K562 (cell line): ENCODE data around the gene UNC119B. TPM values are rescaled to one million over a fixed set of nuclear protein-coding genes. Genes with fewer than 3 reads are reported as not detected.

Experiments used
- CTBP1 ChIP-seq: fragments of 450-650 bp; IDR thresholded peaks from 2 replicates; pipeline ENCODE4 v1.6.1; 2016; ENCODE audit warnings: borderline replicate concordance
- CUX1 ChIP-seq: fragments of 200-800 bp; sonication (Bioruptor generic); IDR thresholded peaks from 2 replicates; pipeline ENCODE4 v1.6.1; 2016; ENCODE audit warnings: missing genetic modification characterization, missing compliant biosample characterization
- ETV1 ChIP-seq: fragments of 450-650 bp; conservative IDR thresholded peaks from 2 replicates; pipeline ENCODE4 v1.6.1; 2016; ENCODE audit warnings: missing genetic modification characterization, control low read depth, low read depth, missing compliant biosample characterization
- KHSRP ChIP-seq: fragments of 450-650 bp; IDR thresholded peaks from 2 replicates; pipeline ENCODE4 v1.6.1; 2017
- KLF1 ChIP-seq: fragments of 450-650 bp; IDR thresholded peaks from 2 replicates; pipeline ENCODE4 v1.6.1; 2016; ENCODE audit warnings: missing genetic modification characterization, missing compliant biosample characterization
- MECOM ChIP-seq: fragments of 250-450 bp; sonication (Bioruptor Pico); IDR thresholded peaks from 2 replicates; pipeline ENCODE4 v1.8.0; 2022; ENCODE audit warnings: inconsistent platforms
- NONO ChIP-seq, 2 experiments: fragments of 200-400 bp in 1 of 2; fragments of 450-650 bp in 1 of 2; formaldehyde crosslinking in 1 of 2; IDR thresholded peaks; 2 replicates each; pipeline ENCODE4 v1.6.1; 2017; ENCODE audit warnings: low read depth in 2 of 2, mild to moderate bottlenecking in 2 of 2, moderate library complexity in 2 of 2, low read length in 1 of 2
- PHTF2 ChIP-seq: fragments of 250-450 bp; sonication (Bioruptor Pico); IDR thresholded peaks from 2 replicates; pipeline ENCODE4 v1.5.0; 2021; ENCODE audit warnings: mild to moderate bottlenecking
- POLR3A ChIP-seq: IDR thresholded peaks from 2 replicates; pipeline ENCODE4 v1.6.1; 2011; ENCODE audit warnings: borderline replicate concordance, mild to moderate bottlenecking, moderate library complexity; ENCODE audit not compliant: insufficient read length, insufficient read depth; ENCODE audit errors: extremely low read depth
- RAD51 ChIP-seq: fragments of 450-650 bp; IDR thresholded peaks from 2 replicates; pipeline ENCODE4 v1.7.1; 2016; ENCODE audit warnings: low read depth, mild to moderate bottlenecking, borderline replicate concordance
- RBM17 ChIP-seq: fragments of 200-400 bp; formaldehyde crosslinking; IDR thresholded peaks from 2 replicates; pipeline ENCODE4 v1.6.1; 2017; ENCODE audit warnings: low read depth, mild to moderate bottlenecking, low read length, borderline replicate concordance
- SIRT6 ChIP-seq: IDR thresholded peaks from one replicate; pipeline ENCODE4 v1.6.1; 2012; ENCODE audit warnings: low read depth, mild to moderate bottlenecking, control low read depth, inconsistent platforms, low read length, moderate library complexity
- SP1 ChIP-seq: sonication (generic); formaldehyde crosslinking; IDR thresholded peaks from 2 replicates; pipeline ENCODE4 v1.8.1; 2022; ENCODE audit warnings: mild to moderate bottlenecking, missing genetic modification reagents
- TCF15 ChIP-seq: fragments of 250-450 bp; sonication (Bioruptor Pico); IDR thresholded peaks from 2 replicates; pipeline ENCODE4 v1.8.0; 2022; ENCODE audit warnings: moderate library complexity, mild to moderate bottlenecking, inconsistent platforms
- TGIF2 ChIP-seq: sonication (generic); formaldehyde crosslinking; IDR thresholded peaks from 2 replicates; pipeline ENCODE4 v1.8.1; 2022; ENCODE audit warnings: mild to moderate bottlenecking, missing genetic modification reagents, moderate library complexity
- THRAP3 ChIP-seq: fragments of 450-650 bp; IDR thresholded peaks from 2 replicates; pipeline ENCODE4 v1.6.1; 2016; ENCODE audit warnings: mild to moderate bottlenecking, inconsistent platforms, borderline replicate concordance
- ZBTB33 ChIP-seq: sonication (generic); formaldehyde crosslinking; IDR thresholded peaks from 2 replicates; pipeline ENCODE4 v1.8.1; 2023; ENCODE audit warnings: mild to moderate bottlenecking, missing genetic modification reagents
- ZKSCAN1 ChIP-seq: fragments of 150-350 bp; IDR thresholded peaks from 2 replicates; pipeline ENCODE4 v1.6.1; 2016; ENCODE audit warnings: low read depth, low read length
- ZNF512 ChIP-seq: IDR thresholded peaks from 2 replicates; pipeline ENCODE4 v1.6.1; 2016; ENCODE audit warnings: missing genetic modification characterization, missing compliant biosample characterization
- polyA plus RNA-seq, 8 experiments: library from polyadenylated mRNA; depleted of rRNA in 4 of 8; stranded (reverse) in 5 of 8; unstranded in 3 of 8; fragments of >200 nt; fragmentation: Nextera tagmentation in 2 of 8; fragmentation: Illumina TruSeq in 1 of 8; extraction: Ambion mirVana in 2 of 8; extraction: Trizol in 1 of 8; gene quantifications; 2 replicates each; pipeline versions ENCODE4 v1.2.1 to v1.2.3, GENCODE V29; 2011 to 2014; ENCODE audit warnings: inconsistent platforms in 1 of 8, missing spikeins in 1 of 8
- total RNA-seq, 7 experiments: library from RNA; depleted of rRNA in 6 of 7; stranded (reverse); fragments of >200 nt in 6 of 7; fragmentation: Illumina TruSeq in 2 of 7; extraction: Trizol in 2 of 7; gene quantifications; 2 replicates each; pipeline versions ENCODE4 v1.2.1 to v1.2.3, GENCODE V29; 2011 to 2021; ENCODE audit warnings: low replicate concordance in 1 of 7

Gene UNC119B
- total and polyA plus RNA-seq, 9 of the 15 experiments (the other 6 are each of a cell fraction or from before 2014, with no cell fraction given), result 4.0 to 34.5 (median 15.1) TPM

GRCh38 chr12:120686690-120687577 lies 23.3 kb upstream of the UNC119B start, which contains the start of gene MLEC (continued):
- no peak for TF ChIP-seq ZBTB33 (CRISPR knock-in tag)
- TF ChIP-seq ETV1, result peak; percentile 77
- TF ChIP-seq NONO (IDR thresholded peaks at IDR 0.05; ENCODE audit: low read depth in 2 of 2, low read length in 1 of 2), result no peak; a peak in 1 of 4 replicates
- TF ChIP-seq TCF15 (CRISPR knock-in tag), result no peak
- no peak for TF ChIP-seq SIRT6
- TF ChIP-seq THRAP3, result no peak
- no peak for TF ChIP-seq KHSRP
- TF ChIP-seq SP1 (CRISPR knock-in tag), result peak; percentile 96
- no peak; the same call in none of the 2 replicates for TF ChIP-seq ZKSCAN1
- TF ChIP-seq MECOM (CRISPR knock-in tag), result no peak
- no peak for TF ChIP-seq TGIF2
- no peak for TF ChIP-seq CUX1 (CRISPR knock-in tag)
- no peak for TF ChIP-seq POLR3A
- TF ChIP-seq RBM17, result no peak
- TF ChIP-seq PHTF2 (CRISPR knock-in tag), result no peak
- TF ChIP-seq ZNF512 (tag), result no peak
- TF ChIP-seq RAD51, result no peak
- TF ChIP-seq KLF1 (tag), result peak; percentile 82
- peak; percentile 89; the same call in 1 of the 2 replicates for TF ChIP-seq CTBP1
